K562 (cell line): ENCODE results near the gene TEAD3. TPM values are rescaled to one million over a fixed set of nuclear protein-coding genes. Genes with fewer than 3 reads are reported as not detected.

ENCODE experiments used
- ATAC-seq: fragments of 200-7000 bp; cut with Tn5 transposase; 3 replicates; pipeline ENCODE4 v1.9.1; 2020; ENCODE audit warnings: moderate library complexity
- BruUV-seq: library from RNA; stranded (reverse); fragments of 400-500 nt; replicated peaks from 2 replicates; lab custom pipeline; 2021; lab: Mats Ljungman, UMichigan
- CTCF ChIA-PET: fragments of 300-600 bp; formaldehyde crosslinking; extraction: SDS; loops from one replicate; lab custom pipeline; 2021; ENCODE audit warnings: low intra/inter-chr PET ratio; lab: Yijun Ruan, JAX
- POLR2A ChIA-PET: fragments of 300-600, 350-650 bp; sonication (Branson Sonifier 250); formaldehyde crosslinking; extraction: SDS; loops from one replicate; lab custom pipeline; 2021; ENCODE audit warnings: antibody characterized with exemption, inconsistent platforms; lab: Yijun Ruan, JAX
- DNase-seq, 4 experiments: peaks; one replicate each; pipeline versions ENCODE4 v3.0.0 to v3.0.0-alpha.2; 2011 to 2018; ENCODE audit warnings: low spot score in 3 of 4, mixed read lengths in 3 of 4; ENCODE audit errors: extremely low read depth in 1 of 4
- FAIRE-seq: peaks from 2 replicates; lab custom pipeline; 2011; peaks lifted over from hg19 to GRCh38; lab: Jason Lieb, UNC
- H2AFZ ChIP-seq: 2 replicates; pipeline ENCODE4 v1.6.0; 2011; ENCODE audit warnings: low read depth, low read length, control low read depth, inconsistent platforms
- H3K27ac ChIP-seq: fragments of 200-600 bp; 3 replicates; pipeline ENCODE4 v1.8.0; 2011; ENCODE audit warnings: low read depth, mild to moderate bottlenecking, control low read depth, inconsistent platforms, low read length, moderate library complexity, mixed read lengths; ENCODE audit errors: extremely low read depth
- H3K27me3 ChIP-seq, 2 experiments: fragments of 300-600 bp in 1 of 2; 2 replicates in 1 of 2; 3 replicates in 1 of 2; pipeline versions ENCODE4 v1.6.0 to v1.8.0; 2011; ENCODE audit warnings: inconsistent platforms in 2 of 2, low read length in 2 of 2, mild to moderate bottlenecking in 1 of 2, mixed read lengths in 1 of 2, moderate library complexity in 1 of 2; ENCODE audit not compliant: control insufficient read depth in 2 of 2, insufficient read depth in 2 of 2
- H3K36me3 ChIP-seq: fragments of 300-600 bp; 3 replicates; pipeline ENCODE4 v1.8.0; 2011; ENCODE audit warnings: mild to moderate bottlenecking, low read length, inconsistent platforms; ENCODE audit not compliant: control insufficient read depth, insufficient read depth
- H3K4me1 ChIP-seq, 2 experiments: fragments of 200-600 bp in 1 of 2; replicated peaks in 1 of 2; 2 replicates in 1 of 2; 3 replicates in 1 of 2; pipeline versions ENCODE4 v1.5.1 to v1.8.0; 2011; ENCODE audit warnings: inconsistent platforms in 2 of 2, low read length in 2 of 2, mild to moderate bottlenecking in 1 of 2, mixed read lengths in 1 of 2, moderate library complexity in 1 of 2; ENCODE audit not compliant: control insufficient read depth in 2 of 2, insufficient read depth in 2 of 2
- H3K4me2 ChIP-seq: 2 replicates; pipeline ENCODE4 v1.6.1; 2011; ENCODE audit warnings: low read length, control low read depth, inconsistent platforms, mixed read lengths; ENCODE audit not compliant: insufficient read depth
- H3K4me3 ChIP-seq: fragments of 200-600 bp; sonication (generic), shearing (Covaris generic); 2 replicates; pipeline ENCODE4 v1.5.1; 2016; ENCODE audit warnings: control low read depth, inconsistent platforms
- H3K79me2 ChIP-seq: fragments of 200-600 bp; 3 replicates; pipeline ENCODE4 v1.8.0; 2011; ENCODE audit warnings: low read length, inconsistent platforms; ENCODE audit not compliant: control insufficient read depth, insufficient read depth
- H3K9ac ChIP-seq, 2 experiments: 2 replicates each; pipeline versions ENCODE4 v1.6.0 to v1.6.1; 2011; ENCODE audit warnings: low read depth in 2 of 2, low read length in 2 of 2, control low read depth in 1 of 2, inconsistent platforms in 1 of 2, mild to moderate bottlenecking in 1 of 2, mixed read lengths in 1 of 2; ENCODE audit not compliant: insufficient read depth in 1 of 2
- H3K9me1 ChIP-seq: one replicate; pipeline ENCODE4 v1.6.0; 2011; ENCODE audit warnings: inconsistent platforms, mild to moderate bottlenecking, low read length, moderate library complexity; ENCODE audit not compliant: control insufficient read depth, insufficient read depth
- H3K9me3 ChIP-seq: replicated peaks from 2 replicates; pipeline ENCODE4 v1.5.1; 2011; ENCODE audit warnings: low read depth, low read length, inconsistent platforms; ENCODE audit not compliant: control insufficient read depth, insufficient read depth
- H4K20me1 ChIP-seq: replicated peaks from 2 replicates; pipeline ENCODE4 v1.6.1; 2011; ENCODE audit warnings: low read length, inconsistent platforms, mixed read lengths; ENCODE audit not compliant: control insufficient read depth, insufficient read depth
- CCNT2 ChIP-seq: IDR thresholded peaks from 2 replicates; pipeline ENCODE4 v1.6.1; 2011; ENCODE audit warnings: borderline replicate concordance, low read depth, mild to moderate bottlenecking, moderate library complexity, mixed read lengths, low read length; ENCODE audit not compliant: insufficient read length; ENCODE audit errors: extremely low read depth
- CSDE1 ChIP-seq, 2 experiments: fragments of 450-650 bp; IDR thresholded peaks; 2 replicates each; pipeline ENCODE4 v1.6.1; 2016; ENCODE audit warnings: mild to moderate bottlenecking in 1 of 2
- HMGXB4 ChIP-seq: sonication (generic); formaldehyde crosslinking; IDR thresholded peaks from 2 replicates; pipeline ENCODE4 v1.8.1; 2023; ENCODE audit warnings: mild to moderate bottlenecking, missing genetic modification reagents
- MTA1 ChIP-seq: fragments of 450-650 bp; IDR thresholded peaks from 2 replicates; pipeline ENCODE4 v1.6.1; 2017; ENCODE audit warnings: borderline replicate concordance
- MTA3 ChIP-seq: fragments of 450-650 bp; formaldehyde crosslinking; IDR thresholded peaks from 2 replicates; pipeline ENCODE4 v1.6.1; 2017; ENCODE audit warnings: mild to moderate bottlenecking, borderline replicate concordance
- NBN ChIP-seq: fragments of 450-650 bp; IDR thresholded peaks from 2 replicates; pipeline ENCODE4 v1.6.1; 2016; ENCODE audit warnings: low read depth, mild to moderate bottlenecking
- REST ChIP-seq, 2 experiments: fragments of 450-650 bp; formaldehyde crosslinking in 1 of 2; IDR thresholded peaks; 2 replicates each; pipeline versions ENCODE4 v1.4.0 to v1.6.1; 2014 to 2020; ENCODE audit warnings: mild to moderate bottlenecking in 2 of 2, borderline replicate concordance in 1 of 2, low read depth in 1 of 2
- SIN3A ChIP-seq, 2 experiments: fragments of 150-350 bp in 1 of 2; IDR thresholded peaks; 2 replicates each; pipeline ENCODE4 v1.6.1; 2011 to 2016; ENCODE audit warnings: borderline replicate concordance in 2 of 2, low read depth in 2 of 2, low read length in 2 of 2, mild to moderate bottlenecking in 2 of 2, moderate library complexity in 2 of 2; ENCODE audit not compliant: control insufficient read depth in 1 of 2
- SNIP1 ChIP-seq: fragments of 450-650 bp; IDR thresholded peaks from 2 replicates; pipeline ENCODE4 v1.7.1; 2017; ENCODE audit warnings: low read depth, mild to moderate bottlenecking
- SP1 ChIP-seq: sonication (generic); formaldehyde crosslinking; IDR thresholded peaks from 2 replicates; pipeline ENCODE4 v1.8.1; 2022; ENCODE audit warnings: mild to moderate bottlenecking, missing genetic modification reagents
- ZBTB17 ChIP-seq: fragments of 450-650 bp; formaldehyde crosslinking; IDR thresholded peaks from 2 replicates; pipeline ENCODE4 v1.4.0; 2020; ENCODE audit warnings: mild to moderate bottlenecking
- ZNF253 ChIP-seq: fragments of 250-450 bp; sonication (Bioruptor Pico); conservative IDR thresholded peaks from 2 replicates; pipeline ENCODE4 v1.6.1; 2021; ENCODE audit warnings: mild to moderate bottlenecking
- ZNF324 ChIP-seq: fragments of 250-450 bp; sonication (Bioruptor Pico); IDR thresholded peaks from 2 replicates; pipeline ENCODE4 v1.4.0; 2020; ENCODE audit warnings: mild to moderate bottlenecking
- ZNF780A ChIP-seq: fragments of 250-450 bp; sonication (Bioruptor Pico); IDR thresholded peaks from 2 replicates; pipeline ENCODE4 v1.5.0; 2021; ENCODE audit warnings: mild to moderate bottlenecking
- WGBS: fragments of 100-300 bp; shearing (Covaris generic); methylation state at CpG from one replicate; pipeline ENCODE4 v1.1.6; 2016; ENCODE audit warnings: low coverage, mixed read lengths; ENCODE audit not compliant: insufficient coverage; ENCODE audit errors: missing lambda C conversion rate; 5-methylcytosine and 5-hydroxymethylcytosine counted together
- in situ Hi-C: fragments of 300-500 bp; cut with MboI; formaldehyde crosslinking; loops from 4 replicates; pipeline ENCODE4 v1.15.0; 2018; ENCODE audit warnings: inconsistent platforms, mixed read lengths
- intact Hi-C: fragments of 100-400 bp; cut with micrococcal nuclease; formaldehyde crosslinking; loops from 2 replicates; pipeline ENCODE4 v1.14.2; 2022
- polyA plus RNA-seq, 8 experiments: library from polyadenylated mRNA; depleted of rRNA in 4 of 8; stranded (reverse) in 5 of 8; unstranded in 3 of 8; fragments of >200 nt; fragmentation: Nextera tagmentation in 2 of 8; fragmentation: Illumina TruSeq in 1 of 8; extraction: Ambion mirVana in 2 of 8; extraction: Trizol in 1 of 8; gene quantifications; 2 replicates each; pipeline versions ENCODE4 v1.2.1 to v1.2.3, GENCODE V29; 2011 to 2014; ENCODE audit warnings: inconsistent platforms in 1 of 8, missing spikeins in 1 of 8
- total RNA-seq, 7 experiments: library from RNA; depleted of rRNA in 6 of 7; stranded (reverse); fragments of >200 nt in 6 of 7; fragmentation: Illumina TruSeq in 2 of 7; extraction: Trizol in 2 of 7; gene quantifications; 2 replicates each; pipeline versions ENCODE4 v1.2.1 to v1.2.3, GENCODE V29; 2011 to 2021; ENCODE audit warnings: low replicate concordance in 1 of 7

The TEAD3 gene
- total and polyA plus RNA-seq, 9 of the 15 experiments (the other 6 are each of a cell fraction or from before 2014, with no cell fraction given) = 0.63 to 13.2 (median 3.3) TPM

GRCh38 chr6:35463292-35463691 lies 33.6 kb downstream of the TEAD3 start:
- no TSS peak for BruUV-seq
- H3K4me3 ChIP-seq = no peak overlapping the region
- H3K27me3 ChIP-seq = no peaks in the 10 kb centered on the region; a peak in 1 of 5 replicates
- H4K20me1 ChIP-seq = no peaks in the 10 kb centered on the region
- no peaks in the 10 kb centered on the region for H3K9me3 ChIP-seq
- intact Hi-C loops = no loop called here
- no peak for DNase-seq
- H3K4me1 ChIP-seq = peaks cover 4 to 5% of the 10 kb centered on the region in 2 experiments; a peak in 4 of 5 replicates
- FAIRE-seq = no peak
- peaks cover 68% of the 10 kb centered on the region for H3K36me3 ChIP-seq
- ChIA-PET POLR2A (no interaction called here), CTCF (no interaction called here)
- no peak overlapping the region for H3K4me2 ChIP-seq
- H3K9me1 ChIP-seq = no peaks in the 10 kb centered on the region
- in situ Hi-C loops = no loop called here
- no peak overlapping the region for H2AFZ ChIP-seq
- no peak for ATAC-seq
- H3K27ac ChIP-seq = no peak overlapping the region
- TF ChIP-seq MTA1 (no peak), ZNF780A (CRISPR knock-in tag) (no peak), HMGXB4 (CRISPR knock-in tag) (no peak), ZNF253 (CRISPR knock-in tag) (no peak), SP1 (CRISPR knock-in tag) (no peak), ZBTB17 (CRISPR knock-in tag) (no peak), CSDE1 (IDR thresholded peaks at IDR 0.05) (no peak), CCNT2 (no peak), REST (IDR thresholded peaks at IDR 0.05; ENCODE audit: borderline replicate concordance) (no peak), REST (CRISPR knock-in tag; IDR thresholded peaks at IDR 0.05; ENCODE audit: low read depth) (no peak), MTA3 (no peak), SNIP1 (no peak), SIN3A (IDR thresholded peaks at IDR 0.05; ENCODE audit: borderline replicate concordance in 2 of 2, control insufficient read depth in 1 of 2, low read depth in 2 of 2, low read length in 2 of 2) (no peak), ZNF324 (no peak), NBN (no peak)
- 82% methylated on average over 4 of the region's 4 CpGs for WGBS
- H3K9ac ChIP-seq = no peak overlapping the region
- peaks cover 2% of the 10 kb centered on the region for H3K79me2 ChIP-seq
